Measurements from ENCODE around the gene PCDHA11.
"Not testable (repeated sequence)": the region's sequence is repeated elsewhere in the genome, so short reads cannot be mapped to it uniquely, and the experiment has no call there.

Gene PCDHA11

GRCh38 chr5:140868721-140869554 is at the start of gene PCDHA11:
Gene PCDHA11, plus strand, starts transcription at chr5:140868957. Its CDS starts 147 bp downstream, at chr5:140869104.
- H3K4me1 Mint-ChIP-seq: no peaks in the 10 kb centered on the region
- H3K27ac Mint-ChIP-seq: no peak within 1 kb of the TSS
- H3K4me3 Mint-ChIP-seq: no peak within 1 kb of the TSS
- H3K27me3 Mint-ChIP-seq: peaks cover 13% of the 10 kb centered on the region
- peaks cover 5 to 6% of the 10 kb centered on the region in 2 donors for H3K9me3 Mint-ChIP-seq
- ATAC-seq: no peak
- no peak for DNase-seq

GRCh38 chr5:140821375-140822280 is 47.1 kb upstream of the PCDHA11 start, which contains the start of gene PCDHA5:
Gene PCDHA5, plus strand, starts transcription at chr5:140821613.
- Mint-ChIP-seq H3K4me3 (no peak within 1 kb of the TSS), H3K9me3 (peaks cover 0 to 7% of the 10 kb centered on the region in 2 donors), H3K27ac (no peak within 1 kb of the TSS), H3K27me3 (peaks cover 6% of the 10 kb centered on the region), H3K4me1 (no peaks in the 10 kb centered on the region)
- DNase-seq (no peak), ATAC-seq (no peak)

GRCh38 chr5:140822281-140822629 is 46.5 kb upstream of the PCDHA11 start:
- Mint-ChIP-seq H3K27me3 (peaks cover 7% of the 10 kb centered on the region), H3K4me1 (no peaks in the 10 kb centered on the region), H3K27ac (no peak overlapping the region), H3K9me3 (peaks cover 0 to 10% of the 10 kb centered on the region in 2 donors), H3K4me3 (no peak overlapping the region)
- ATAC-seq (no peak), DNase-seq (no peak)

- DNase-seq, H3K9me3 Mint-ChIP-seq, H3K4me1 Mint-ChIP-seq, H3K27ac Mint-ChIP-seq, ATAC-seq, H3K4me3 Mint-ChIP-seq: not testable (repeated sequence)
- H3K27me3 Mint-ChIP-seq: peaks cover 12% of the 10 kb centered on the region
These were observed 45.8 kb upstream of the PCDHA11 start for GRCh38 chr5:140822969-140823368.

GRCh38 chr5:140823475-140823874 is 45.3 kb upstream of the PCDHA11 start:
- Mint-ChIP-seq H3K4me1 (no peaks in the 10 kb centered on the region), H3K4me3 (no peak overlapping the region), H3K9me3 (peaks cover 8 to 10% of the 10 kb centered on the region in 2 donors), H3K27me3 (peaks cover 18% of the 10 kb centered on the region), H3K27ac (no peak overlapping the region)
- ATAC-seq (no peak), DNase-seq (no peak)

- H3K4me3 Mint-ChIP-seq: no peak within 1 kb of the TSS
- ATAC-seq: no peak
- peaks cover 29% of the 10 kb centered on the region for H3K27me3 Mint-ChIP-seq
- peak within 1 kb of the TSS in 1 of 2 donors; percentile 54 for H3K27ac Mint-ChIP-seq
- no peak for DNase-seq
- H3K4me1 Mint-ChIP-seq: no peaks in the 10 kb centered on the region
- peaks cover 10 to 25% of the 10 kb centered on the region in 2 donors for H3K9me3 Mint-ChIP-seq
These were observed 40.9 kb upstream of the PCDHA11 start, which contains the start of gene PCDHA6 for GRCh38 chr5:140827704-140828361. Gene PCDHA6, plus strand, starts transcription at chr5:140827960. Its CDS starts 132 bp downstream, at chr5:140828092.

- Mint-ChIP-seq H3K4me1 (no peaks in the 10 kb centered on the region), H3K4me3 (no peak overlapping the region), H3K27me3 (peaks cover 33% of the 10 kb centered on the region), H3K27ac (peak overlapping the region in 1 of 2 donors; percentile 54), H3K9me3 (peaks cover 13 to 29% of the 10 kb centered on the region in 2 donors)
- no peak for ATAC-seq
- DNase-seq: no peak
These were observed 40.4 kb upstream of the PCDHA11 start for GRCh38 chr5:140828362-140828737.

GRCh38 chr5:140829511-140830501 is 39.0 kb upstream of the PCDHA11 start:
- not testable (repeated sequence) for DNase-seq, H3K27ac Mint-ChIP-seq, H3K4me1 Mint-ChIP-seq, ATAC-seq, H3K4me3 Mint-ChIP-seq
- H3K27me3 Mint-ChIP-seq: peaks cover 43% of the 10 kb centered on the region
- H3K9me3 Mint-ChIP-seq: peaks cover 13 to 36% of the 10 kb centered on the region in 2 donors

GRCh38 chr5:140833993-140834392 is 34.8 kb upstream of the PCDHA11 start, which contains the start of gene PCDHA7:
Gene PCDHA7, plus strand, starts transcription at chr5:140834269. Its CDS starts 115 bp downstream, at chr5:140834384.
- ATAC-seq (no peak), DNase-seq (no peak)
- H3K4me3 Mint-ChIP-seq: no peak within 1 kb of the TSS
- no peaks in the 10 kb centered on the region for H3K4me1 Mint-ChIP-seq
- peaks cover 9 to 34% of the 10 kb centered on the region in 2 donors for H3K9me3 Mint-ChIP-seq
- H3K27ac Mint-ChIP-seq: no peak within 1 kb of the TSS
- H3K27me3 Mint-ChIP-seq: peaks cover 28% of the 10 kb centered on the region

- not testable (repeated sequence) for ATAC-seq, DNase-seq, H3K4me3 Mint-ChIP-seq, H3K4me1 Mint-ChIP-seq, H3K27ac Mint-ChIP-seq
- H3K27me3 Mint-ChIP-seq: peaks cover 27% of the 10 kb centered on the region
- peaks cover 9 to 28% of the 10 kb centered on the region in 2 donors for H3K9me3 Mint-ChIP-seq
These were observed 34.2 kb upstream of the PCDHA11 start for GRCh38 chr5:140834439-140835008.

- Mint-ChIP-seq H3K27ac (no peak overlapping the region), H3K27me3 (peaks cover 37% of the 10 kb centered on the region), H3K4me3 (no peak overlapping the region), H3K9me3 (peaks cover 18 to 36% of the 10 kb centered on the region in 2 donors), H3K4me1 (no peaks in the 10 kb centered on the region)
- no peak for DNase-seq
- no peak for ATAC-seq
These were observed 32.9 kb upstream of the PCDHA11 start for GRCh38 chr5:140835622-140836510.

- Mint-ChIP-seq H3K27me3 (peaks cover 10% of the 10 kb centered on the region), H3K9me3 (peaks cover 14 to 22% of the 10 kb centered on the region in 2 donors), H3K4me1 (no peaks in the 10 kb centered on the region), H3K4me3 (no peak within 1 kb of the TSS), H3K27ac (no peak within 1 kb of the TSS)
- DNase-seq (no peak), ATAC-seq (no peak)
These were observed 27.5 kb upstream of the PCDHA11 start, which contains the start of gene PCDHA8 for GRCh38 chr5:140840978-140841962. Gene PCDHA8, plus strand, starts transcription at chr5:140841187. Its CDS starts 135 bp downstream, at chr5:140841322.
